CD4-positive, alpha-beta T cell (primary cell): Measurements from ENCODE around the gene SDK1. TPM values are rescaled to one million over a fixed set of nuclear protein-coding genes. Genes with fewer than 3 reads are reported as not detected.

Source experiments
- ATAC-seq: fragments of 200-7000 bp; cut with Tn5 transposase; one replicate; pipeline ENCODE4 v1.10.0; 2022; ENCODE audit warnings: mild to moderate bottlenecking; ENCODE audit not compliant: poor library complexity
- CTCF ChIA-PET: fragments of 350-600 bp; sonication (Branson Sonifier 250); formaldehyde crosslinking; loops from one replicate; lab custom pipeline; 2021; ENCODE audit warnings: antibody characterized with exemption, inconsistent platforms; lab: Charles Lee
- POLR2A ChIA-PET: fragments of 350-600 bp; sonication (Branson Sonifier 250); formaldehyde crosslinking; loops from one replicate; lab custom pipeline; 2021; ENCODE audit warnings: antibody characterized with exemption, inconsistent platforms; lab: Charles Lee
- DNase-seq, 14 experiments: peaks; one replicate each; pipeline ENCODE4 v3.0.0-alpha.2; 2013 to 2020; ENCODE audit warnings: mixed read lengths in 2 of 14
- H3K27ac ChIP-seq, 2 donors: one replicate each; pipeline versions ENCODE4 v1.5.1 to v1.7.0; 2013; ENCODE audit warnings: low read length in 2 of 2, low read depth in 1 of 2, mild to moderate bottlenecking in 1 of 2
- H3K27me3 ChIP-seq, 2 experiments: 1 replicate in 1 of 2; 2 replicates in 1 of 2; pipeline versions ENCODE4 v1.6.1 to v1.7.0; 2013; ENCODE audit warnings: low read length in 2 of 2, control low read depth in 1 of 2, mild to moderate bottlenecking in 1 of 2, moderate library complexity in 1 of 2; ENCODE audit not compliant: insufficient read depth in 2 of 2, control insufficient read depth in 1 of 2
- H3K36me3 ChIP-seq: one replicate; pipeline ENCODE4 v1.6.1; 2013; ENCODE audit warnings: low read length, control low read depth; ENCODE audit not compliant: insufficient read depth
- H3K4me1 ChIP-seq: one replicate; pipeline ENCODE4 v1.6.1; 2013; ENCODE audit warnings: low read length, control low read depth; ENCODE audit not compliant: insufficient read depth
- H3K4me3 ChIP-seq: one replicate; pipeline ENCODE4 v1.5.1; 2013; ENCODE audit warnings: mild to moderate bottlenecking, low read length, moderate library complexity
- H3K9me3 ChIP-seq, 2 experiments: 1 replicate in 1 of 2; 2 replicates in 1 of 2; pipeline versions ENCODE4 v1.6.1 to v1.7.0; 2013; ENCODE audit warnings: low read length in 2 of 2, mild to moderate bottlenecking in 2 of 2, control low read depth in 1 of 2, moderate library complexity in 1 of 2; ENCODE audit not compliant: control insufficient read depth in 1 of 2, insufficient read depth in 1 of 2
- H3K27ac Mint-ChIP-seq: one replicate; pipeline ENCODE4 v1.8.0; 2020; ENCODE audit warnings: mixed read lengths
- H3K27me3 Mint-ChIP-seq: one replicate; pipeline ENCODE4 v1.8.0; 2021; ENCODE audit warnings: mixed read lengths
- H3K36me3 Mint-ChIP-seq: one replicate; pipeline ENCODE4 v1.8.0; 2021; ENCODE audit warnings: low read depth, mixed read lengths
- H3K4me1 Mint-ChIP-seq: one replicate; pipeline ENCODE4 v1.8.0; 2021; ENCODE audit warnings: low read depth, mixed read lengths
- H3K4me3 Mint-ChIP-seq: one replicate; pipeline ENCODE4 v1.8.0; 2020; ENCODE audit warnings: mild to moderate bottlenecking, mixed read lengths
- H3K9me3 Mint-ChIP-seq: one replicate; pipeline ENCODE4 v1.8.0; 2020; ENCODE audit warnings: mixed read lengths
- CTCF ChIP-seq: fragments of 200-600 bp; IDR thresholded peaks from one replicate; pipeline ENCODE4 v1.8.0; 2022; ENCODE audit warnings: antibody characterized with exemption, mild to moderate bottlenecking
- intact Hi-C, 2 experiments: fragments of 100-400 bp; cut with DNase I in 1 of 2; cut with micrococcal nuclease in 1 of 2; formaldehyde crosslinking; loops; one replicate each; pipeline versions ENCODE4 v1.15.1 to v1.9.0; 2023 to 2025; cut with DNase I, micrococcal nuclease
- total RNA-seq, 174 experiments: library from RNA in 2 of 174; stranded (reverse) in 2 of 174; gene quantifications; one replicate each; pipeline ENCODE4 v1.2.3 and lab custom pipeline; 2021 to 2026

SDK1 gene
- total RNA-seq, 2 experiments from 2014 or later: 1.1 to 1.3 TPM

- POLR2A ChIA-PET: no interaction called here
Measured at GRCh38 chr7:4184653-4185052, 883.6 kb downstream of the SDK1 start.

GRCh38 chr7:4185136-4185535, 884.1 kb downstream of the SDK1 start:
- H3K27me3 Mint-ChIP-seq: no peaks in the 10 kb centered on the region
- H3K27ac Mint-ChIP-seq: no peak overlapping the region
- peaks cover 9% of the 10 kb centered on the region for H3K4me1 Mint-ChIP-seq
- H3K27ac ChIP-seq: no peak overlapping the region
- no peaks in the 10 kb centered on the region for H3K36me3 ChIP-seq
- no peaks in the 10 kb centered on the region for H3K27me3 ChIP-seq
- no peak for TF ChIP-seq CTCF
- H3K4me1 ChIP-seq: no peaks in the 10 kb centered on the region
- ATAC-seq: no peak
- CTCF ChIA-PET: no interaction called here
- POLR2A ChIA-PET: no interaction called here
- no peaks in the 10 kb centered on the region for H3K36me3 Mint-ChIP-seq
- DNase-seq: no peak
- no peak overlapping the region for H3K4me3 Mint-ChIP-seq
- peaks cover 0 to 25% of the 10 kb centered on the region in 2 experiments for H3K9me3 ChIP-seq
- no peaks in the 10 kb centered on the region for H3K9me3 Mint-ChIP-seq
- no peak overlapping the region for H3K4me3 ChIP-seq
- intact Hi-C loops: no loop called here

More at GRCh38 chr7:4184653-4185052, 883.6 kb downstream of the SDK1 start:
- Histone ChIP-seq H3K36me3 (no peaks in the 10 kb centered on the region), H3K4me3 (no peak overlapping the region), H3K27ac (no peak overlapping the region), H3K27me3 (no peaks in the 10 kb centered on the region), H3K9me3 (peaks cover 0 to 29% of the 10 kb centered on the region in 2 experiments), H3K4me1 (no peaks in the 10 kb centered on the region)
- no peaks in the 10 kb centered on the region for H3K27me3 Mint-ChIP-seq
- H3K27ac Mint-ChIP-seq: no peak overlapping the region
- CTCF ChIA-PET: no interaction called here
- H3K4me3 Mint-ChIP-seq: no peak overlapping the region
- no peaks in the 10 kb centered on the region for H3K9me3 Mint-ChIP-seq
- ATAC-seq (no peak), DNase-seq (no peak)
- intact Hi-C loops: no loop called here
- TF ChIP-seq CTCF: no peak
- peaks cover 9% of the 10 kb centered on the region for H3K4me1 Mint-ChIP-seq
- H3K36me3 Mint-ChIP-seq: no peaks in the 10 kb centered on the region

GRCh38 chr7:4185721-4186512, 884.9 kb downstream of the SDK1 start:
- no peak overlapping the region for H3K4me3 ChIP-seq
- no peaks in the 10 kb centered on the region for H3K27me3 ChIP-seq
- no peak overlapping the region for H3K27ac ChIP-seq
- H3K36me3 Mint-ChIP-seq: no peaks in the 10 kb centered on the region
- ATAC-seq (no peak), DNase-seq (no peak)
- H3K4me1 Mint-ChIP-seq: peaks cover 9% of the 10 kb centered on the region
- no peaks in the 10 kb centered on the region for H3K36me3 ChIP-seq
- ChIA-PET POLR2A (no interaction called here), CTCF (no interaction called here)
- H3K27me3 Mint-ChIP-seq: no peaks in the 10 kb centered on the region
- H3K9me3 ChIP-seq: peaks cover 0 to 22% of the 10 kb centered on the region in 2 experiments
- no peak for TF ChIP-seq CTCF
- no peak overlapping the region for H3K4me3 Mint-ChIP-seq
- intact Hi-C loops: no loop called here
- H3K27ac Mint-ChIP-seq: no peak overlapping the region
- H3K4me1 ChIP-seq: no peaks in the 10 kb centered on the region
- H3K9me3 Mint-ChIP-seq: no peaks in the 10 kb centered on the region
